Lung (tissue), 12 donors: ENCODE results near the gene CIAPIN1. TPM values are rescaled to one million over a fixed set of nuclear protein-coding genes. Genes with fewer than 3 reads are reported as not detected.

Experiments used
- ATAC-seq: fragments of 200-7000 bp; cut with Tn5 transposase; one replicate; pipeline ENCODE4 v1.9.1; 2020; ENCODE audit warnings: moderate number of reproducible peaks; ENCODE audit not compliant: insufficient read depth, low FRiP score
- DNase-seq, 3 donors: peaks; one replicate each; pipeline ENCODE4 v3.0.0-alpha.2; 2013 to 2017
- H3K27ac ChIP-seq, 2 donors: one replicate each; pipeline ENCODE4 v1.5.1; 2013; ENCODE audit warnings: mild to moderate bottlenecking in 2 of 2, moderate library complexity in 2 of 2, control low read depth in 1 of 2, inconsistent platforms in 1 of 2, low read depth in 1 of 2, low read length in 1 of 2
- H3K27me3 ChIP-seq, 3 donors: one replicate each; pipeline ENCODE4 v1.5.1; 2013; ENCODE audit warnings: low read length in 2 of 3; ENCODE audit not compliant: control insufficient read depth in 3 of 3, insufficient read depth in 3 of 3
- H3K36me3 ChIP-seq, 4 donors: one replicate each; pipeline ENCODE4 v1.5.1; 2013; ENCODE audit warnings: low read length in 4 of 4, mild to moderate bottlenecking in 1 of 4, moderate library complexity in 1 of 4; ENCODE audit not compliant: control insufficient read depth in 4 of 4, insufficient read depth in 4 of 4
- H3K4me1 ChIP-seq, 5 donors: one replicate each; pipeline ENCODE4 v1.5.1; 2013; ENCODE audit warnings: low read length in 5 of 5, mild to moderate bottlenecking in 2 of 5, moderate library complexity in 1 of 5; ENCODE audit not compliant: control insufficient read depth in 5 of 5, insufficient read depth in 5 of 5
- H3K4me3 ChIP-seq: one replicate; pipeline ENCODE4 v1.5.1; 2013; ENCODE audit warnings: mild to moderate bottlenecking, control low read depth, moderate library complexity
- H3K9ac ChIP-seq, 2 donors: one replicate each; pipeline ENCODE4 v1.5.1; 2013; ENCODE audit warnings: low read length in 2 of 2, control low read depth in 1 of 2; ENCODE audit not compliant: insufficient read depth in 1 of 2
- H3K9me3 ChIP-seq, 4 donors: one replicate each; pipeline ENCODE4 v1.5.1; 2013; ENCODE audit warnings: low read length in 3 of 4, mild to moderate bottlenecking in 1 of 4, moderate library complexity in 1 of 4; ENCODE audit not compliant: control insufficient read depth in 4 of 4, insufficient read depth in 3 of 4
- CTCF ChIP-seq: IDR thresholded peaks from 2 replicates; pipeline ENCODE4 v1.5.1; 2012; ENCODE audit warnings: mild to moderate bottlenecking; ENCODE audit errors: control extremely low read depth, extremely low read depth
- WGBS, 2 donors: extraction: QIAGEN DNeasy Blood & Tissue Kit; methylation state at CpG; one replicate each; pipeline ENCODE4 v1.1.7; 2013; 5-methylcytosine and 5-hydroxymethylcytosine counted together
- polyA plus RNA-seq, 2 donors: library from polyadenylated mRNA; stranded (reverse); fragments of 200-250 nt; gene quantifications; one replicate each; pipeline ENCODE4 v1.2.1, GENCODE V29; 2013
- total RNA-seq, 2 donors: library from RNA; depleted of rRNA in 1 of 2; stranded (reverse); fragments of >200 nt in 1 of 2; gene quantifications; one replicate each; pipeline ENCODE4 v1.2.1, GENCODE V29; 2014 to 2021
- donor health status: control.
- donor health status: control.
- donor health status: Bipolar disorder and iron deficiency.
- donor health status: healthy.
- donor health status: DM: yes; HTN: yes; CAD: no.

The CIAPIN1 gene
- total and polyA plus RNA-seq, 4 donors, result 24.0 to 69.6 (median 37.7) TPM

GRCh38 chr16:57412584-57412983, 34.6 kb downstream of the CIAPIN1 start:
- TF ChIP-seq CTCF, result no peak
- Histone ChIP-seq H3K36me3 (no peaks in the 10 kb centered on the region), H3K4me1 (peaks cover 0 to 20% (median 5%) of the 10 kb centered on the region in 5 donors), H3K9ac (no peak overlapping the region), H3K9me3 (no peaks in the 10 kb centered on the region), H3K27me3 (no peaks in the 10 kb centered on the region), H3K27ac (no peak overlapping the region), H3K4me3 (no peak overlapping the region)
- ATAC-seq (no peak), DNase-seq (no peak)
- 92 to 95% methylated on average over 9 of the region's 9 CpGs for WGBS, 2 donors

GRCh38 chr16:57411362-57411976, 35.7 kb downstream of the CIAPIN1 start:
- no peak overlapping the region for H3K9ac ChIP-seq
- WGBS, 2 donors, result 70 to 76% methylated on average over 10 to 12 of the region's 12 CpGs
- H3K4me1 ChIP-seq, result peaks cover 0 to 17% (median under 1%) of the 10 kb centered on the region in 5 donors
- H3K36me3 ChIP-seq, result no peaks in the 10 kb centered on the region
- no peak for DNase-seq
- no peak for TF ChIP-seq CTCF
- H3K9me3 ChIP-seq, result no peaks in the 10 kb centered on the region
- no peaks in the 10 kb centered on the region for H3K27me3 ChIP-seq
- ATAC-seq, result no peak
- H3K27ac ChIP-seq, result no peak overlapping the region
- no peak overlapping the region for H3K4me3 ChIP-seq

GRCh38 chr16:57409870-57410587, 37.2 kb downstream of the CIAPIN1 start:
- Histone ChIP-seq H3K36me3 (no peaks in the 10 kb centered on the region), H3K9ac (no peak overlapping the region), H3K27me3 (no peaks in the 10 kb centered on the region), H3K9me3 (no peaks in the 10 kb centered on the region), H3K4me3 (no peak overlapping the region), H3K27ac (no peak overlapping the region), H3K4me1 (peaks cover 0 to 15% (median 0%) of the 10 kb centered on the region in 5 donors)
- no peak for DNase-seq
- ATAC-seq, result no peak
- WGBS, 2 donors, result 69 to 80% methylated on average over 14 of the region's 14 CpGs
- TF ChIP-seq CTCF, result no peak
